DMS79 (cell line): ENCODE measurements around the gene TLCD3B.
"Not testable (repeated sequence)": the region's sequence is repeated elsewhere in the genome, so short reads cannot be mapped to it uniquely, and the experiment has no call there.

Source experiments
- DNase-seq: peaks from one replicate; lab custom pipeline; 2025; lab: John Stamatoyannopoulos, UW

The TLCD3B gene

GRCh38 chr16:30060836-30061554 lies 29.9 kb upstream of the TLCD3B start:
- DNase-seq, result peak; percentile 70

GRCh38 chr16:30060346-30060745 lies 29.3 kb upstream of the TLCD3B start:
- DNase-seq, result peak; percentile 96

- peak; percentile 64 for DNase-seq
These were observed 24.0 kb upstream of the TLCD3B start for GRCh38 chr16:30054959-30055553.

- DNase-seq, result no peak
These were observed 23.4 kb upstream of the TLCD3B start for GRCh38 chr16:30054451-30054850.

GRCh38 chr16:30053376-30054015 lies 22.4 kb upstream of the TLCD3B start:
- DNase-seq, result no peak

- DNase-seq, result peak; percentile 87
These were observed 21.8 kb upstream of the TLCD3B start for GRCh38 chr16:30052671-30053372.

- DNase-seq, result no peak
These were observed 20.4 kb upstream of the TLCD3B start for GRCh38 chr16:30051518-30051917.

- no peak for DNase-seq
These were observed 18.8 kb upstream of the TLCD3B start for GRCh38 chr16:30049871-30050270.

GRCh38 chr16:30046588-30046987 lies 15.5 kb upstream of the TLCD3B start:
- DNase-seq, result no peak

- DNase-seq, result no peak
These were observed 15.1 kb upstream of the TLCD3B start for GRCh38 chr16:30046178-30046577.

- no peak for DNase-seq
These were observed 10.8 kb upstream of the TLCD3B start for GRCh38 chr16:30041841-30042240.

- not testable (repeated sequence) for DNase-seq
These were observed 9.6 kb upstream of the TLCD3B start for GRCh38 chr16:30040690-30041089.

GRCh38 chr16:30040221-30040620 lies 9.2 kb upstream of the TLCD3B start:
- no peak for DNase-seq

GRCh38 chr16:30033270-30033669 lies 2.2 kb upstream of the TLCD3B start:
- no peak for DNase-seq

- DNase-seq, result peak; percentile 71
These were observed 1.2 kb upstream of the TLCD3B start for GRCh38 chr16:30032083-30032819.

GRCh38 chr16:30031477-30031918 lies 427 bp upstream of the TLCD3B start:
- DNase-seq, result no peak

GRCh38 chr16:30030011-30030685 lies 923 bp downstream of the TLCD3B start:
- no peak for DNase-seq

- no peak for DNase-seq
These were observed 2.5 kb downstream of the TLCD3B start for GRCh38 chr16:30028438-30029076.

GRCh38 chr16:30027588-30028437 lies 3.3 kb downstream of the TLCD3B start:
- no peak for DNase-seq

GRCh38 chr16:30026449-30026848 lies 4.6 kb downstream of the TLCD3B start:
- no peak for DNase-seq
